Fibroblast of skin of right quadriceps (primary cell): ENCODE measurements around the gene DNAH7.

Experiments used
- DNase-seq: peaks from one replicate; pipeline ENCODE4 v3.0.0-alpha.2; 2013

DNAH7 gene

GRCh38 chr2:195857132-195857531 lies 211.5 kb downstream of the DNAH7 start:
- DNase-seq = no peak

DNA sequence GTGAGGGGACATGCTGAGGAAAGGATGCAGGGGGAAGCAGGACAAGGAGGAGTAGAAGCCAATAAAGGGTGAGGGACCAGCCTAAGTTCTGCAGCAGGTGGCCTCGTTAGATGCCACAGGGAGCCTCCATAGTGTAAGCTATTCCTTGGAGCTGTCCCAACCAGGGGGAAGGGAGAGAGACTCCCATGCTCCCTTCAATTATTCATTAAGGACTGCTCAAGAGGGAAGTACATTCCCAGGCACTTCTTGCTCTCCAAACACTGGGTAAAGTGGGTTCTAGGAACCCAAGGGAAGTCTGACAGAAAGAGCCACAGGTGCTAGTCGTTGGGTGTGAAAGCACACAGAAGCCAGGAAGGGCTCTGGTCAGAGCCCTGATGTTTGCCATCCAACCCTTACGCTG lies 217.9 kb downstream of the DNAH7 start:
- DNase-seq = no peak

- DNase-seq = no peak
These were observed 220.3 kb downstream of the DNAH7 start for GRCh38 chr2:195848119-195848899.

GRCh38 chr2:195842932-195843331 lies 225.7 kb downstream of the DNAH7 start:
- DNase-seq = no peak

DNA sequence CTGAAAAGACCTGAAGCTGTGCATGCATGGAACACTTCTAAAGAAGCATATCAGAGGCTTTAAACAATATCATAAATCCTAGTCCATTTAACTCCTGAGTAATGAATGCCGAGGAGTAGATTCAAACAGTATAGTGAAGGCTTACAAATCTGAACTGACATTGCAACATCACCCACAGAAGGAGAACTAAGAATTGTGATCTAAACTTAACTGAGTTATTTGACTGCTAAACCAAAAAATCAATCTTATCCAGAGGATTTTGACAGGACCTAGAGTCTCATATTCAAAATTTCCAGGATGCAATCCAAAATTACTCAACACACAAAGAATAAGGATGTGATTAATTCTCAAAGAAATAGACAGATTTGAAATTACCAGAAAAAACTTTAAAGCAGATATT lies 230.6 kb downstream of the DNAH7 start:
- peak; percentile 78 for DNase-seq

DNA sequence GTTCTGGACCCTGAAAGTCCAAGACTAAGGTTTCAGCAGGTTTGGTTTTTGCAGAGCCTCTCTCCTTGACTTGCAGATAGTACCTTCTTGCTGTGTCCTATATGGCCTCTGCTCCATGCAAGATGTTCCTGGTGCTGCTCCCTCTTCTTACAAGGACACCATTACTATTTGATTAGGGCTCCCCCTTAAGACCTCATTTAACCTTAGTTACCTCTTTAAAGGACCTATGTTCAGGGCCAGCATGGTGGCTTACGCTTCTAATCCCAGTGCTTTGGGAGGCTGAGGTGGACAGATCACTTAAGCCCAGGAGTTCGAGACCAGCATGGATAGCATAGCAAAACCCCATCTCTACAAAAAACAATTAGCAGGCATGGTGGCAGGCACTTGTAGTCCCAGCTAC lies 232.6 kb downstream of the DNAH7 start:
- DNase-seq = no peak

DNA sequence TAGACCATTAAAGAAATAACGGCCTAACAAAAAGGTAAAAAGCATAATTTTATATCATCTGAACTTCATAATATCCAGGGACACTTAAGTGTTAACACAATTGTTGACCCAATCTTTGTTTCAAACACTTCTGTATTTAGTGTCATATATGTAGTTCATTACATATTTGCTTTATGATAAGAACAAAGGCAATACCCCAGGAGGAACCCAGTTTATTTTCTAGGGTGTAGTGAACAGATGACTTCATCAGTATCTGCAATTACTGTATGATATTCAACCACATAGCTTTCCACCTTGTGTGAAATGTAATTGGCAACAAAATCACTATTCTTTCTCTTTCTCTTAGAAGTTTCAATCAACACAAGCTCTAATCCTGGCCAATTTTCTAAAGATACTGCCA lies 233.8 kb downstream of the DNAH7 start:
- no peak for DNase-seq

DNA sequence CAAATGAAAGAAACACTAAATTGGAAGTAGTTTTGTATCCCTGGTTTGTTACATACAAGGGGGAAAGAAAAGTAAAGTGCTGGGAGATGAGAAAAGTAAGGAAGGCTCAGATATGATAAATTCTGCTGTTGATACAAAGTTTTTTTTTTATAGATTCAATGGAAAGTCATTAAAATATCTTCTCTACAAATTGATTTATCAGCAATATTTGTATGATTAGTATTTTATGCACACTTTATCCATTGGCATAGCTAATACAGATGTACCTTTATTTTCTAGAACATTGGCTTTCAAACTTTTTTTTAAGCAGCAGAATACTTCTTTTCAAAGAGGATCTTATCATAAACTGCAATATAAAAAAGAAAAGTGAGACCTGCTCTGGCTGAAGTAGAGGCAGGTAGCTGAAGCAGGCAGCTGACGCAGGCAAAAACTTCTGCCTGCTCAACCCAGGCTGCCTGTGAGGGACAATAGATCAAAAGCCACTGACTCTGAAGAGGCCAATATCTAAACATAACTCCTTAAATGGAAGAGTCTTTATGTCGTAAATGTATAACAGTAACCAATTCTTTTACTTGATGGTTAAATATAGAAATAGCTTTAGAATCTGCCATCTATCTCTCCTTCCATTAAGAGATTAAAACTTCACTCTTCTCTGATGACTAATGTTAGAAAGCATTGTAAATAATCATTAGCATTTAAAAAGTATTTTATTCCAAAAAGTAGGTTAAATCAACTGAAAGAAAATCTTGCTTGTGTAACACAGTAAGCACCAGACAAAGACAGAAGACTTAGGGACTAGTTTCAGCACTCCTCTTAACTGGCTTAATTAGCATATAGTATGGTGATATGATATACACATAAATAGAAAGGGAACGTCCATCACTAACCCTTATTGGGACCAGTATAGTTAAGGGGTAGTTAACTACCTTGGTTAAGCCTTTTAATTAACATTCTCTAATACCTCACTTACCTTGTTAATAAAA lies 237.4 kb downstream of the DNAH7 start:
- DNase-seq = no peak

DNA sequence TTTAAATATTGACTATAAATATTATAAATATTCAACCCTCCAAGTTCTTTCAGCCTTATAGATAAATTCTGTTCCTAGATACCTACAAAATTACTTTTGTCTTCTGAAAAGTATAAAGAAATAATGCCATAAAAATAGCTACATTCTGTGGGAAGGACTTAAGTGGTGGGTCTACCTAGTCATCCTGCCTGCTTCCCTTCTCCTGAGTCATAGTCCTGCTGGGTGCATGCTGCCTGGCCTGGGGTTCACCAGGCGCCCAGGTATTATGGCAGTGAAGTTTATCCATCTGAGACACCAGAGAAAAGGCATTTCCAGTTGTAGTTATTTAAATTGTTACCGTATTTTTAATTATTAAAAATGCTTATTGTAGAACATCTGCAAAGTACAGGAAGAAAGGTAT lies 244.2 kb downstream of the DNAH7 start:
- no peak for DNase-seq

GRCh38 chr2:195823206-195823605 lies 245.4 kb downstream of the DNAH7 start:
- DNase-seq = no peak

GRCh38 chr2:195821566-195821932 lies 247.1 kb downstream of the DNAH7 start:
- no peak for DNase-seq

DNA sequence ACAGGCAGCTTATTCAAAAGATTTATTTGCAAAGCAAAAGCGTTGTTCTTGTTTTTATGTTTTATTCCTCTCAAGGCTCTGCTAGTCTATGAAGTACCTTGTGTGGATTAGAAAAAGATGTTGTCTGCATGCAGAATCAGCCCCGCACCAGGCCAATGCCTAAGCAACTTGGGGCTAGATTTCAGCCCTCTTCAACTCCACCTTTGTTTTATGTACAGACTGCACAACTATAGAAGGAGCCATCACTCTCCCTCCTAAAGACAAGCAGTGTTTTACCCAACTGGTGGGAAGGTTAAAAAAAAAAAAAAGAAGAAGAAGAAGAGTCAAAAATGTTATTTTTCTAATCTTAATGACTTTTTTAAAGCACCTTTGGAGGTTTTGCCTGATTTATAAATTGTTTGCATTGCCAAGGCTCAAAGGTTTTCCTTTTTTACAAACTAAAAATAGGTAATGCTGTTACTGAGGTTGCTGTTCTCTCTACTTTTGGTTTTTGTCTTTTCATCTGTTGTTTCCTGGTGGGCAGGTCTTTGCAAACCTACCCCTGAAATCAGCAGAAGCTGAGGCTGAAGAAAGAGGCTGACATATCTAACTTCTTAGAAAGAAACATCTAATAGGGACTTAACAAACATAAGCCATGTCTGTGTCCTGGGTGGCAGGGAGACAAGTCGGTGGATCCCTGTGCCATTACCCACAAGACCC lies 247.6 kb downstream of the DNAH7 start:
- no peak for DNase-seq

DNA sequence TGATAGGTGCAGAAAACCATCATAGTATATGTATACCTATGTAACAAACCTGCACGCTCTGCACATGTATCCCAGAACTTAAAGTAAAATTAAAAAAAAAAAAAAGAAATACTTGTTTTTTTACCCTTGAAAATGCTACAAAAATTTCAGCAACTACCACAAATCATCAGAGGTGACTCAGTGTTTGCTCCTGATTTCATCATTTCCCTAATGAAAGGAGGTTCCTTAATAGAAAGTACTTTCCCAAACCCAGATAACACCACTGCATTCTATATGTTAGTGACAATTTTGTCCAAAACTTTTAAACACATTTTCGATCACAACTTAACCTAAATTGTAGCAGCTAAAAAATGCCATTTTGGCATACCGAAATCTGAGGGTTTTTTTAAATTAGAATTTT lies 248.3 kb downstream of the DNAH7 start:
- DNase-seq = peak; percentile 84

- no peak for DNase-seq
These were observed 249.4 kb downstream of the DNAH7 start for GRCh38 chr2:195819276-195819675.

DNA sequence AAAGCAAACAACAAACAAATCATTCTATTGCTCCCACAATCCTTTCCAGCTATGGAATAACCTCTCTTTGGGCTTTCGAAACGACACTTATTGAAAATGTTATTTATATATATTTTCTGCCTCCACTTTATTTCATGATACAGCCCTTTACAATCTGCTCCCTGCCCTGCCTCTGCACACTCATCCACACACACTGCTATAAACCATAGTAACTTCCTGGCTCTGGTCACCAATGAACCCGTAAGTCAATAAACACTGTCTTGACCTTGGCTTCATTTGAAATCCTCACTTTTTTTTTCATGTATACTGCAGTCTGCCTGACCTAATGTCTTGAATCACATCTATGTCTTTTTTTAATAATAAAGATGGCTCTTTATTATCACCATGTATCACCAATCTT lies 250.1 kb downstream of the DNAH7 start:
- no peak for DNase-seq

DNA sequence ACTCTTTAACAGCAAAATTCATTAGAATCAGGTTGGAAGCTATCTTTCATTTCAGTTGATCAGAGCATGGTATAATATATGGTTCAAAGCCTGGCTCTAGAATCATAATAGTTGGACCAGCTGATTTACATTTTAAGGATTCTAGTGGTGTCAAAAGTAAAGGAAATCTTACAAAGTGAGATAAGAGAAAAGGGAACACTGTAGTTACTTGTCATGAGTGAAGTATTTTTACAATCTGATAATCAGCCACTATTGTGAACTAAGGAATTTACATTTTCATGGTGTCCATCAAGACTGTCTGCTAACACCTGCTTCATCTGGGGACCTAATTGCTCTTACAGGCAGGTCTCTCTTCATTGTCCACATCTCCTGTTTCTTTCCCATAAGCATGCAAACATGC lies 250.5 kb downstream of the DNAH7 start:
- DNase-seq = no peak

- DNase-seq = no peak
These were observed 253.6 kb downstream of the DNAH7 start for GRCh38 chr2:195815083-195815482.

DNA sequence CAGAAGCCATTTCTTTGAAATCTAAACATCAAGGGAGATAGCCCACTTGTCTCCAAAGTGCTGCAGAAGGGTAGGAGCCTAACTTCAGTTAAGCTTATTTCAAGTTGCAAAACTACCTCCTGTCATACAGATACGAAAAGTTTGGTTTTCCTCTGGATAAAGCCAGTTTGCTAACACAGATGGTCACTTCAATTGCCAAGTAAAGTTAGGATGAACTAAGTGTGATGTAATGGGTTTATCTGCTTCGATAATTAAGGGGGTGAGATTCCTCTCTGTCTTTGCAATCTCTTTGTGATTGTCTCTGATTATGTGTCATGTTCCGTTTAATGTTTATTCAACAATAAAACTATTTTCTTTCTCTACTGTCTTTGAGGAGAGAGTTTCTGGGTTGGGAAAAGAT lies 255.2 kb downstream of the DNAH7 start:
- no peak for DNase-seq

DNA sequence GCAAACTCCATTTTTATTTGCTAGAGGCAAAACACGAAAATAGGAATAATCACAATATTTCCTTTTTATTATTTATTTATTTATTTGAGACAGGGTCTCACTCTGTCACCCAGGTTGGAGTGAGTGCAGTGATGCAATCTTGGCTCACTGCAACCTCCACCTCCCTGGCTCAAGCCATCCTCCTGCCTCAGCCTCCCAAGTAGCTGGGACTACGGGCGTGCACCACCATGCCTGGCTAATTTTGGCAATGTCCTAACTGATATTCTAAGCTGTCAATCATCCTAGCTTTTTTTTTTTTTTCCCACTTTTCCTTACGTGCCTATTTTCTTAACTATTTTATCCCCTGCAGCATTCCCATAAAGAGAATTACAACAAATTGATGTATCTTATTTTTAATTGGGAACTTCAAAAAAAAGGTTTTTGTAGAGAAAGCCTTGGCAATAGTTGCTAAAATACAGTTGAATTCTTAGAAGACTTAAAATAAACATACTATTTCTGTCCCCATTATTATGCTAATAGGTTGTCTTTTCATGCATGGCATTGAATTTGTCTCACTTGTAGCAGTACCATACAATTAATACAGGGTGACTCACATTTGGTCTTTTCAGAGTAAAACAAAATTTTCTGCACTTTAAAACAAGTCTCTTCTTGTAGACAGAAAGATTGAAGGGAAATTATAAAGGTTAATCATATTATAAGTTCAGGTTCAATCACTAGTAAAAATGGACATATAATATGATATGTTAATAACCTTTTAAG lies 258.1 kb downstream of the DNAH7 start:
- DNase-seq = no peak

GRCh38 chr2:195808189-195808588 lies 260.4 kb downstream of the DNAH7 start:
- DNase-seq = no peak

DNA sequence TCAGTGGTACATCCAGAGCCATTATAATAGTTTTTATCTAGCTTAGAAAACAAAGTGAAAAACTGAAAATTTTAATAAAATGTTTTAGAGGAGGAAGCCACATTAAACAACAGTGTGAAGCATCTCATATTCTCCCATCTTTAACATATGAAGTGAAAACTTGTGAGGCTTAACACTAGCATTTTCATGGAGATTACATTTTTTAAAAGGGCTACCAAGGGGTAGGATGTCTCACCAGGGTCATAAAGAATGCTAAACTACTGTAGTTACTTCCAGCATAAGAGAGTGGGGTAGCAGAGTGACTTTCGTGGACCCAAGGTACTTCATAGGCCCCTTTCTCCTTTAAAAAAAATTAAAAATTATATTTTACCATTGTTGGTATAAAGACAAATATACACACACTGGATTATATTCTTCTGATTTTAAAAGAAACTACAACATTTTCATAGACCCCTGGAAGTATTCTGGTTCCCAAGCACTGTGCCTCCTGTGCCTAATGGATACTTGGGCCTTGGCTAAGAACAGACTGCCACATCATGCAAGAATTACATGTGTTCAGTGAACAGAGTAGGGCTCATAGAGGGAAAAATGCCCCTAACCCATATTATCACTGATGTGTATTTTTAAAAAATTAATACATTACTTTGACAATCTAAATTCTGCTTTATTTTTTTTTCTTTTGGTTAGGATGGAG lies 263.2 kb downstream of the DNAH7 start:
- DNase-seq = no peak

DNA sequence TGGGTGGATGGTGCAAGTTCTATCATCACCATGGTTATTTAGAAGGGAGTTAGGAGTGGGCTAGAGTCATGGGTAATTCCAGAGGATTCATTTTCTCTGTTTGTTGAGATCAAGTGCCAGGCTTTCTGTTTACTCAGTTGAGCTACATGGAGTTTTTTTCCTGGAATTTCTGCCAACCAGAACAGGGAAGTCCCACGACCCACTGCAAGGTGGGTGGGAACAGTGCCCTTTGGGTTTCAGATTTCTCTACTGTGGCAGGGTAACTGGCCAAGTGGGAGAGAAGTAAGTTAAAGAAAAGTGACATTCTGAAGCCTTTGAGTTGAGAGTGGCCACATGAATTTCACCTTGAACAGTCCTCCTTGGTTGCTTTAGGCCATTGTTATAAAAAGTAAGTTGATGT lies 272.8 kb downstream of the DNAH7 start:
- no peak for DNase-seq
